Raji (cell line): Measurements from ENCODE around the gene PHF8.

Experiments used
- POLR2A ChIP-seq: IDR thresholded peaks from 2 replicates; pipeline ENCODE4 v1.6.1; 2011; ENCODE audit warnings: low read depth, low read length, control low read depth; ENCODE audit not compliant: insufficient read depth

Gene PHF8

DNA sequence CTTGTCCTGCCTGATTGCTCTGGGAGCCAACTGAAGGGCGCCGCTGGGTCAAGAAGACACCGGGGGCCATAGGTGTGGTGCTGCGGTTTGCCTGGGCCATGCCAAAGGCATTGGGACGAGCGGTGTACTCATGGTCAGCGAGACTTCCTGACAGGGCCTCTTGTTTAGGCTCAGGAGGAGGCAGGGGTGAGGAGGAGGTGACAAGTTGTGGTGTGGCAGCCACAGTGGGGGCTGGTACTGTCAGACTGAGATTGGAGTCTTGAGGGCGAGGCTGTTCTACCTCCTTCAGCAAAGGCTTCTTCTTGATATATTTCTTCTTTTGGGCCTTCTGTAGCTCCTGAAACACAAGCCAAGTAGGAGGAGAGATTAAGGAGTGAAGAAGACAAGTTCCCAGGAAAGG lies 104.1 kb downstream of the PHF8 start:
- TF ChIP-seq POLR2A = no peak

DNA sequence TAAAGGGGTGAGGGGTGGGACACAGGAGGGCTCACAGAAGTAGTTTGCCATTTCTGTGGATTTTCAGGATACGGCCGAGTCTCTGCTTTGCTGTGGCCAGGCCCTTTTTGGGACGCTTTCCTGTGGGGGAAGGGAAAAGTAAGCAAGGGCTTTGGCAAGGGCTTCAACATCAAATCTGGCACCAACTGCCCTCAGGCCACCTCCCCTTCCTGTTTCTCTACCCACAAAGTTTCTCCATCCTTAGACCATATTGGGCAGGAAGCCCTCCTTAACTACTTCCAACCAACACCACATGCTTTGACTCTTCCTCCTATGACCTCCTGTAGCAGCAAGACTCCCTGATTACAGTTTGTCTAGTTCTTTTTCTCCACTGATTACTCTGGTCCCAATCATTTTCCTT lies 105.1 kb downstream of the PHF8 start:
- no peak for TF ChIP-seq POLR2A

DNA sequence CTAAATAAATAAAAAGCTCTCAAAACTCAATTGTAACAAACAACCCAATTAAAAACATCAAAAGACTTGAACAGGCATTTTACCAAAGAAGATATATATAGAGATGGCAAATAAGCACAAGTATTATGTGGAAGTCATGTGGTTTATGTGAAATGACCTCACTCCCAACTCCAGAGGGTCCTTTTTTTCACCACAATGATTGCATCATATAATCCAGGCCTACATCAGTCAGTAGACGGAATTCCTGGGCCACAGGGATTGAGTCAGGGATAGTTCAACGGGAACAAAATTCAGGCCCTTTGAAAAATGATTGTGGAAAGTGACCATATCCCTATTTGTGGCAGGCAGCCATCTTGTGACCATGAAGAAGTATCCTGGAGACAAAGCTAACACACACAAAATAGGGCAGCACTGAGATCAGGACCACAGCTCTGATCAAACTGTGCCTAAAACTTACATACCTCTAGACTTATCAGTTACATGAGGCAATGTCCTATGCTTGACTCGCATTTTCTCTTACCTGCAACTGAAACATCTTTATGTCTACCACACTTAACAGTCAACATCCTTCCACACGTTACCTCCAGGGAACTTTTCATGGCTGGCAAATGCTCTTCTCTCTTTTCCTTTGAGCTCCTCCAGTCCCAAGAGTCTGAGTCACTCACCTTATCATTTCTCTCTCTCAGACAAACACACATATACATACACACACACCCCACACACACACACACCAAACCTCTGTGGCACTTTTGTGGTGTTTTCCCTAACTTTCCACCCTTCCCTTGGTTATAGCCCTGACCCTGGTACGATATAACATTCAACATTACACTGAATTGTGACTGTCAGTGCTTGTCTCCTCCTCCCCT lies 113.5 kb downstream of the PHF8 start:
- TF ChIP-seq POLR2A = no peak

DNA sequence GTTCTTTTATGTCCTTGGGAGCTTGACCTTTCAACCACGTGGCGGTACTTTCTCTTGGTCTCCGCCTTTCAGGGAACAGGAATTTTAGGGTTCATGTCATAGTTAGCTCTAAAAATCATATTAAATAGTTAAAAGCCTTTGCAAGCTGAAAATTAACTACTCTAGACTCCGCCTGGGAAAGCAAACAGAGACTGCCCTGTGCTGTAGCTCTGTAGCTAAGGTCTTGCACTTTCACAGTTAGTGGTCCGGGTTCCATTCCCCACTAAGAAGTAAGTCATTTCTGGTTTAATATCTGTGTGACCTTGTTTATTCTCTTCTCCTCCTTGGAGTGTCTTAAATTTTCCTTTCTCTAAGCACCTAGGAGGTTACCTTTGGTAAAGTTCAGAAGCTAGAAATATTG lies 118.2 kb downstream of the PHF8 start:
- TF ChIP-seq POLR2A = no peak

DNA sequence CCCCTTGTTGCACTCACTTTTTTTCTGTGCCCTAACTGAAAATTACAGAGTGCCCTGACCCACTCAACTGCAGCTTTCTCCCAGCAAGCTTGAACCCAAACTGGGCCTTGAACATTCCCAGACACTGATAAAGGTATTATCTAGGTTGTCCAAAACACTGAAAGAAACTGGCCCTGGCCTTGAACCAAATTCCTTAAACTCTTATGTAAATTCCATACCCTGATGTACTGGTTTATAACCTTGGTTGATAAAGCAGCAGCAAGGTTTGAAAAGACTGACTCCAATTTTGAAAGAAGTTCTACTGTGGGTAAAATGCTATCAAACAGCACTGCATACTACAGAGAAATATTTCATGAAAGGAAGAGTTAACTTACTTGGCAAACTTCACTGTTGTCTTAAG lies 125.6 kb downstream of the PHF8 start:
- TF ChIP-seq POLR2A = no peak

DNA sequence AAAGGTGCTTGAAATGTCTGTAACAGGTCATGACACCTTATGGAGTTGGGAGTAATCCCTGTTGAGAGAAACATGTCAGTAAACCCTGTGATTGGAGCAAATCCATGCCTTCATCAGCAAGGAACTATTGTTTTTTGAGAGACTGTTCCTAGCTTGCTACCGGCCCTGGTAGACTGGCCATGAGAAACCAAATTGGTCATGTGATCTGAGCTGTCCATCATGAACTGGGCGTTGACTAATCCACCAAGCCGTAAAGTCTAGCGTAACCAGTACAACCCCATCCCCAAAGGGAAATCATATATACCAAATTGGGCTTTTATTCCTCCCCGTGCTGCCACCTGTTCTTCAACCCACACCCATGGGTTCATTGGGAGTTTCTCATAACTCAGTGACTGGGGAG lies 143.7 kb downstream of the PHF8 start:
- no peak for TF ChIP-seq POLR2A

DNA sequence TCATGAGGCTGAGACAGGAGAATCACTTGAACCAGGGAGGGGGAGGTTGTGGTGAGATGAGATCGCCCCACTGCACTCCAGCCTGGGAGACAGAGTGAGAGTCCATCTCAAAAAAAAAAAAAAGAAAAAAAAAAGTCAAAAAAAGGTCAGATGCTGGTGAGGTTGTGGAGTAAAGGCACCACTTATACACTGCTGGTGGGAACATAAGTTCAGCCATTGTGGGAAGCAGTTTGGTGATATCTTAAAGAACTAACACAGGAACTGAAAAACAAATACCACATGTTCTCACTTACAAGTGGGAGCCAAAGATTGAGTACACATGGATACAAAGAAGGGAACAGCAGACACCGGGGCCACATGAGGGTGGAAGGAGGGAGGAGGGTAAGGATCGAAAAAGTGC lies 149.0 kb downstream of the PHF8 start:
- TF ChIP-seq POLR2A = no peak
